PC-3 (cell line): Measurements from ENCODE around the gene LRP5. TPM values are rescaled to one million over a fixed set of nuclear protein-coding genes. Genes with fewer than 3 reads are reported as not detected.
A peak's percentile ranks its signal among the peaks of the same experiment; 100 is the strongest.

Experiments
- ATAC-seq: fragments of 200-7000 bp; cut with Tn5 transposase; 2 replicates; pipeline ENCODE4 v1.9.1; 2020; ENCODE audit warnings: mild to moderate bottlenecking, moderate library complexity
- BruUV-seq: library from RNA; stranded (reverse); fragments of 400-500 nt; replicated peaks from 2 replicates; lab custom pipeline; 2021; lab: Mats Ljungman, UMichigan
- CTCF ChIA-PET: fragments of 300-600 bp; sonication (Branson Sonifier 250); formaldehyde crosslinking; loops from one replicate; lab custom pipeline; 2022; ENCODE audit warnings: antibody characterized with exemption; lab: Charles Lee
- POLR2A ChIA-PET: fragments of 300-600 bp; sonication (Branson Sonifier 250); formaldehyde crosslinking; loops from one replicate; lab custom pipeline; 2022; ENCODE audit warnings: antibody characterized with exemption; ENCODE audit not compliant: unreplicated experiment; lab: Charles Lee
- DNase-seq: peaks from one replicate; pipeline ENCODE4 v3.0.0-alpha.2; 2015
- H2AFZ ChIP-seq: fragments of 300-600 bp; sonication (generic); 2 replicates; pipeline ENCODE4 v1.6.0; 2016; ENCODE audit warnings: antibody characterized with exemption, low read length
- H3F3A ChIP-seq: fragments of 300-600 bp; sonication (generic); one replicate; pipeline ENCODE4 v1.6.0; 2017; ENCODE audit warnings: antibody characterized with exemption, low read length, control low read depth, mild to moderate bottlenecking; ENCODE audit not compliant: unreplicated experiment
- H3K27ac ChIP-seq: fragments of 300-600 bp; sonication (generic); 2 replicates; pipeline ENCODE4 v1.5.1; 2016; ENCODE audit warnings: mild to moderate bottlenecking, low read length
- H3K27me3 ChIP-seq: fragments of 300-600 bp; sonication (generic); 2 replicates; pipeline ENCODE4 v1.6.1; 2016; ENCODE audit warnings: low read length, mixed read lengths
- H3K36me3 ChIP-seq: fragments of 300-600 bp; sonication (generic); 2 replicates; pipeline ENCODE4 v1.6.1; 2016; ENCODE audit warnings: low read depth, mixed run types, low read length, mixed read lengths
- H3K4me1 ChIP-seq: fragments of 300-600 bp; sonication (generic); 2 replicates; pipeline ENCODE4 v1.5.1; 2016; ENCODE audit warnings: low read length; ENCODE audit not compliant: insufficient read depth
- H3K4me2 ChIP-seq: fragments of 300-600 bp; sonication (generic); 2 replicates; pipeline ENCODE4 v1.6.0; 2016; ENCODE audit warnings: low read length
- H3K4me3 ChIP-seq: fragments of 300-600 bp; sonication (generic); 2 replicates; pipeline ENCODE4 v1.5.1; 2016; ENCODE audit warnings: mild to moderate bottlenecking, low read length, mixed read lengths
- H3K79me2 ChIP-seq: fragments of 300-600 bp; sonication (generic); 2 replicates; pipeline ENCODE4 v1.6.1; 2017; ENCODE audit warnings: low read length, mixed read lengths
- H3K9ac ChIP-seq: fragments of 300-600 bp; sonication (generic); 2 replicates; pipeline ENCODE4 v1.6.0; 2016; ENCODE audit warnings: mild to moderate bottlenecking, low read length
- H3K9me2 ChIP-seq: fragments of 300-600 bp; sonication (generic); replicated peaks from 2 replicates; pipeline ENCODE4 v1.6.1; 2016; ENCODE audit warnings: mixed run types, low read length, mixed read lengths
- H3K9me3 ChIP-seq: fragments of 300-600 bp; sonication (generic); 2 replicates; pipeline ENCODE4 v1.6.1; 2016; ENCODE audit warnings: low read length, mixed read lengths
- H4K20me1 ChIP-seq: fragments of 300-600 bp; sonication (generic); 2 replicates; pipeline ENCODE4 v1.6.1; 2016; ENCODE audit warnings: low read length, mixed read lengths
- CTCF ChIP-seq: fragments of 300-600 bp; sonication (generic); conservative IDR thresholded peaks from 2 replicates; pipeline ENCODE4 v1.5.1; 2017; ENCODE audit warnings: antibody characterized with exemption, low read depth, mild to moderate bottlenecking, low read length
- EZH2 ChIP-seq: fragments of 300-600 bp; sonication (generic); IDR thresholded peaks from one replicate; pipeline ENCODE4 v1.6.1; 2017; ENCODE audit warnings: antibody characterized with exemption, mild to moderate bottlenecking, low read length; ENCODE audit not compliant: unreplicated experiment
- EZH2phosphoT487 ChIP-seq: fragments of 300-600 bp; sonication (generic); IDR thresholded peaks from 2 replicates; pipeline ENCODE4 v1.6.1; 2018; ENCODE audit warnings: mild to moderate bottlenecking, antibody characterized with exemption, low read length, borderline replicate concordance
- intact Hi-C: fragments of 100-400 bp; cut with micrococcal nuclease; formaldehyde crosslinking; loops from 2 replicates; pipeline ENCODE4 v1.9.0; 2023
- total RNA-seq: library from RNA; depleted of rRNA; stranded (reverse); fragments of >200 nt; gene quantifications from 2 replicates; pipeline ENCODE4 v1.2.3, GENCODE V29; 2014

Gene LRP5
- total RNA-seq, 1 experiment from 2014 or later: 64.3 TPM

GRCh38 chr11:68315171-68315920, 3.0 kb downstream of the LRP5 start:
- peak overlapping the region; percentile 91 for H3K27ac ChIP-seq
- H3K9me3 ChIP-seq: no peaks in the 10 kb centered on the region
- intact Hi-C loops: loop anchor here (1.0 kb wide), 1 partner anchor 39 kb away; no protein-coding TSS in a partner anchor
- H3K27me3 ChIP-seq: no peaks in the 10 kb centered on the region
- ChIA-PET CTCF (no interaction called here), POLR2A (interaction anchor here (0.6 kb wide), 2 partner anchors 25 to 45 kb away, joined by 3 to 5 read pairs; no protein-coding TSS in a partner anchor)
- BruUV-seq: no TSS peak
- H3K4me1 ChIP-seq: peaks cover 35% of the 10 kb centered on the region
- H3F3A ChIP-seq: peaks cover 9% of the 10 kb centered on the region
- TF ChIP-seq EZH2phosphoT487 (no peak), CTCF (no peak), EZH2 (no peak)
- no peaks in the 10 kb centered on the region for H3K36me3 ChIP-seq
- peak; percentile 78 for DNase-seq
- H3K4me3 ChIP-seq: peak overlapping the region; percentile 91
- H4K20me1 ChIP-seq: peaks cover 19% of the 10 kb centered on the region; the same call in 1 of the 2 replicates
- no peaks in the 10 kb centered on the region for H3K9me2 ChIP-seq
- peaks cover 74% of the 10 kb centered on the region for H3K79me2 ChIP-seq
- H2AFZ ChIP-seq: peak overlapping the region; percentile 36; the same call in 1 of the 2 replicates
- peak; percentile 58 for ATAC-seq
- H3K9ac ChIP-seq: peak overlapping the region; percentile 93
- peak overlapping the region; percentile 99 for H3K4me2 ChIP-seq

GRCh38 chr11:68317147-68317785, 4.9 kb downstream of the LRP5 start:
- Histone ChIP-seq H3K27ac (no peak overlapping the region), H3K4me2 (peak overlapping the region; percentile 55), H3K9ac (no peak overlapping the region), H3K27me3 (no peaks in the 10 kb centered on the region), H3K79me2 (peaks cover 93% of the 10 kb centered on the region), H3F3A (no peaks in the 10 kb centered on the region), H2AFZ (no peak overlapping the region), H3K9me2 (no peaks in the 10 kb centered on the region), H3K4me3 (peak overlapping the region; percentile 12; the same call in 1 of the 2 replicates), H4K20me1 (peaks cover 27% of the 10 kb centered on the region), H3K9me3 (no peaks in the 10 kb centered on the region), H3K36me3 (no peaks in the 10 kb centered on the region), H3K4me1 (peaks cover 35% of the 10 kb centered on the region)
- TF ChIP-seq EZH2phosphoT487 (no peak), CTCF (no peak), EZH2 (no peak)
- ChIA-PET POLR2A (no interaction called here), CTCF (no interaction called here)
- ATAC-seq (no peak), DNase-seq (no peak)
- intact Hi-C loops: no loop called here
- no TSS peak for BruUV-seq
